A549 (cell line): ENCODE data around the gene CHSY3. TPM values are rescaled to one million over a fixed set of nuclear protein-coding genes. Genes with fewer than 3 reads are reported as not detected.

ENCODE experiments used
- ATAC-seq, 2 experiments: fragments of 200-7000 bp in 1 of 2; fragments of >200 bp in 1 of 2; cut with Nextera tagmentation in 1 of 2; cut with Tn5 transposase in 1 of 2; 3 replicates each; pipeline versions ENCODE4 v1.8.0 to v1.9.1; 2018 to 2020; ENCODE audit warnings: mild to moderate bottlenecking in 1 of 2, moderate library complexity in 1 of 2
- CTCF ChIA-PET: fragments of 300-600 bp; sonication (Branson Sonifier 250); formaldehyde crosslinking; extraction: SDS; loops from one replicate; lab custom pipeline; 2021; ENCODE audit warnings: antibody characterized with exemption, inconsistent platforms; lab: Yijun Ruan, JAX
- POLR2A ChIA-PET: fragments of 350-600 bp; formaldehyde crosslinking; extraction: SDS; loops from one replicate; lab custom pipeline; 2021; ENCODE audit warnings: antibody characterized with exemption, inconsistent platforms; lab: Yijun Ruan, JAX
- DNase-seq, 2 experiments: peaks; one replicate each; pipeline versions ENCODE4 v3.0.0 to v3.0.0-alpha.2; 2011 to 2016; ENCODE audit warnings: low read depth in 1 of 2, low spot score in 1 of 2
- FAIRE-seq: peaks from 2 replicates; lab custom pipeline; 2011; peaks lifted over from hg19 to GRCh38; lab: Jason Lieb, UNC
- H3K27ac ChIP-seq, 2 experiments: fragments of >200 bp; sonication (Bioruptor Twin); formaldehyde crosslinking; 3 replicates each; pipeline ENCODE4 v1.5.1; 2016 to 2017
- H3K4me1 ChIP-seq: fragments of >200 bp; sonication (Bioruptor Twin); formaldehyde crosslinking; 3 replicates; pipeline ENCODE4 v1.6.1; 2016
- H3K4me2 ChIP-seq: fragments of >200 bp; sonication (Bioruptor Twin); formaldehyde crosslinking; 3 replicates; pipeline ENCODE4 v1.6.1; 2016
- H3K4me3 ChIP-seq: fragments of >200 bp; sonication (Bioruptor Twin); formaldehyde crosslinking; 3 replicates; pipeline ENCODE4 v1.5.1; 2016
- H3K9me3 ChIP-seq: fragments of >200 bp; sonication (Bioruptor Twin); formaldehyde crosslinking; 3 replicates; pipeline ENCODE4 v1.6.1; 2016
- CBX2 ChIP-seq: fragments of 200-600 bp; sonication (generic); IDR thresholded peaks from 2 replicates; pipeline ENCODE4 v1.6.1; 2016; ENCODE audit warnings: low read depth, mild to moderate bottlenecking, borderline replicate concordance
- CHD2 ChIP-seq: fragments of 150-350 bp; IDR thresholded peaks from 2 replicates; pipeline ENCODE4 v1.6.1; 2014; ENCODE audit warnings: low read length; ENCODE audit not compliant: partially characterized antibody
- EP300 ChIP-seq, 2 experiments: fragments of >200 bp; sonication (Bioruptor Twin); formaldehyde crosslinking; IDR thresholded peaks; 2 replicates in 1 of 2; 3 replicates in 1 of 2; pipeline ENCODE4 v1.6.1; 2016 to 2017
- FOXS1 ChIP-seq: fragments of 250-450 bp; sonication (Bioruptor Pico); IDR thresholded peaks from 2 replicates; pipeline ENCODE4 v1.5.0; 2020; ENCODE audit warnings: mild to moderate bottlenecking, moderate library complexity
- GATA3 ChIP-seq: IDR thresholded peaks from 2 replicates; pipeline ENCODE4 v1.6.1; 2012; ENCODE audit warnings: borderline replicate concordance
- HOXB5 ChIP-seq: fragments of 250-450 bp; sonication (Bioruptor Pico); IDR thresholded peaks from 2 replicates; pipeline ENCODE4 v1.5.0; 2020; ENCODE audit warnings: mild to moderate bottlenecking, moderate library complexity
- KDM5A ChIP-seq: fragments of 200-600 bp; sonication (generic); IDR thresholded peaks from 2 replicates; pipeline ENCODE4 v1.6.1; 2016; ENCODE audit warnings: antibody characterized with exemption, mild to moderate bottlenecking
- MAZ ChIP-seq: fragments of 150-350 bp; IDR thresholded peaks from 2 replicates; pipeline ENCODE4 v1.6.1; 2014; ENCODE audit warnings: antibody characterized with exemption, low read depth, low read length, borderline replicate concordance
- RARB ChIP-seq: fragments of 250-450 bp; sonication (Bioruptor Pico); IDR thresholded peaks from 2 replicates; pipeline ENCODE4 v1.8.0; 2021; ENCODE audit warnings: mild to moderate bottlenecking, moderate library complexity
- RFX5 ChIP-seq: fragments of 450-650 bp; IDR thresholded peaks from 2 replicates; pipeline ENCODE4 v1.7.1; 2014; ENCODE audit warnings: antibody characterized with exemption, mild to moderate bottlenecking, moderate library complexity
- RNF2 ChIP-seq: fragments of 200-600 bp; sonication (generic); IDR thresholded peaks from 2 replicates; pipeline ENCODE4 v1.6.1; 2016; ENCODE audit warnings: low read depth, mild to moderate bottlenecking, antibody characterized with exemption, moderate library complexity, borderline replicate concordance
- ZC3H11A ChIP-seq: fragments of 450-650 bp; IDR thresholded peaks from 2 replicates; pipeline ENCODE4 v1.6.1; 2014; ENCODE audit warnings: antibody characterized with exemption, mild to moderate bottlenecking
- ZFP36 ChIP-seq: fragments of 450-650 bp; IDR thresholded peaks from 2 replicates; pipeline ENCODE4 v1.6.1; 2014; ENCODE audit warnings: borderline replicate concordance; ENCODE audit not compliant: partially characterized antibody
- ZNF302 ChIP-seq: fragments of 250-450 bp; sonication (Bioruptor Pico); IDR thresholded peaks from 2 replicates; pipeline ENCODE4 v1.9.0; 2021; ENCODE audit warnings: inconsistent platforms, mild to moderate bottlenecking, moderate library complexity
- WGBS: methylation state at CpG from one replicate; pipeline ENCODE4 v1.1.6; 2017; ENCODE audit errors: missing lambda C conversion rate; 5-methylcytosine and 5-hydroxymethylcytosine counted together
- polyA plus RNA-seq, 4 experiments: library from polyadenylated mRNA; depleted of rRNA in 3 of 4; stranded (reverse); fragments of >200 nt; fragmentation: RNase III in 1 of 4; extraction: RNeasy Plus Mini Kit Qiagen cat#74134 plus additional on column Dnase treatment in 1 of 4; gene quantifications; 2 replicates in 3 of 4; 3 replicates in 1 of 4; pipeline ENCODE4 v1.2.3, GENCODE V29; 2011 to 2017
- TF ChIP-seq, protein P1 (sequence below): fragments of >200 bp; sonication (Bioruptor Twin); formaldehyde crosslinking; IDR thresholded peaks from 3 replicates; pipeline ENCODE4 v1.6.1; 2016
- TF ChIP-seq, protein P2 (sequence below): IDR thresholded peaks from 2 replicates; pipeline ENCODE4 v1.6.1; 2012
- TF ChIP-seq, protein P3 (sequence below): fragments of >200 bp; sonication (Bioruptor Twin); formaldehyde crosslinking; IDR thresholded peaks from 3 replicates; pipeline ENCODE4 v1.5.1; 2016
- TF ChIP-seq, protein P4 (sequence below): fragments of 450-650 bp; IDR thresholded peaks from 2 replicates; pipeline ENCODE4 v1.6.1; 2014; ENCODE audit warnings: antibody characterized with exemption
- TF ChIP-seq, protein P5 (sequence below): IDR thresholded peaks from 2 replicates; pipeline ENCODE4 v1.6.1; 2012; ENCODE audit warnings: low read depth, borderline replicate concordance

Gene CHSY3
- polyA plus RNA-seq, 2 of the 4 experiments (the other 2 are of a cell fraction) = 0.06 to 0.12 TPM

DNA sequence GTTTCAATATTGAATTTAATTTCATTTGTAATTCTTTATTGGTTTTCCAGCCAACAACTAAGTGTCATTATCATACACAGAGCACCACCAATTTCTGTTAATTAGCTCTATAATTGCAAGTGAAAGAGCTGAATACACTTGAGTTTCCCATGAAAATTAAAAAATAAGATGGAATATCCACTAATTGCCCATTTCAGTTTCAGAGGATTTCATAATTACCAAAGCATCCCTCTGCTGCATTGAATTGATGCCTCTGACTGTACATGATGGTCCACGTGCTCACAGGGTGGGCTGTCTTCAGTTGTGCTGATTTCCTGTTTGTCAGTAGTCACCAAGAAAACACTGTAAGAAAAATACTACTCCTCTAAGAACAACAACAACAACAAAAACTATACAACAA lies 163.8 kb downstream of the CHSY3 start:
- Histone ChIP-seq H3K27ac (no peak overlapping the region), H3K4me2 (no peak overlapping the region), H3K4me3 (no peak overlapping the region), H3K9me3 (no peaks in the 10 kb centered on the region), H3K4me1 (no peaks in the 10 kb centered on the region)
- WGBS = 4% methylated on average over 1 of the region's 1 CpG
- ChIA-PET POLR2A (no interaction called here), CTCF (no interaction called here)
- ATAC-seq (no peak), DNase-seq (no peak), FAIRE-seq (no peak)
- TF ChIP-seq ZNF302 = no peak
- TF ChIP-seq, protein P1, sequence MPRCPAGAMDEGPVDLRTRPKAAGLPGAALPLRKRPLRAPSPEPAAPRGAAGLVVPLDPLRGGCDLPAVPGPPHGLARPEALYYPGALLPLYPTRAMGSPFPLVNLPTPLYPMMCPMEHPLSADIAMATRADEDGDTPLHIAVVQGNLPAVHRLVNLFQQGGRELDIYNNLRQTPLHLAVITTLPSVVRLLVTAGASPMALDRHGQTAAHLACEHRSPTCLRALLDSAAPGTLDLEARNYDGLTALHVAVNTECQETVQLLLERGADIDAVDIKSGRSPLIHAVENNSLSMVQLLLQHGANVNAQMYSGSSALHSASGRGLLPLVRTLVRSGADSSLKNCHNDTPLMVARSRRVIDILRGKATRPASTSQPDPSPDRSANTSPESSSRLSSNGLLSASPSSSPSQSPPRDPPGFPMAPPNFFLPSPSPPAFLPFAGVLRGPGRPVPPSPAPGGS = no peak
- no peak for TF ChIP-seq ZFP36
- TF ChIP-seq, protein P2, sequence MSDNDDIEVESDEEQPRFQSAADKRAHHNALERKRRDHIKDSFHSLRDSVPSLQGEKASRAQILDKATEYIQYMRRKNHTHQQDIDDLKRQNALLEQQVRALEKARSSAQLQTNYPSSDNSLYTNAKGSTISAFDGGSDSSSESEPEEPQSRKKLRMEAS = no peak
- TF ChIP-seq EP300 (IDR thresholded peaks at IDR 0.05) = no peak
- TF ChIP-seq, protein P3, sequence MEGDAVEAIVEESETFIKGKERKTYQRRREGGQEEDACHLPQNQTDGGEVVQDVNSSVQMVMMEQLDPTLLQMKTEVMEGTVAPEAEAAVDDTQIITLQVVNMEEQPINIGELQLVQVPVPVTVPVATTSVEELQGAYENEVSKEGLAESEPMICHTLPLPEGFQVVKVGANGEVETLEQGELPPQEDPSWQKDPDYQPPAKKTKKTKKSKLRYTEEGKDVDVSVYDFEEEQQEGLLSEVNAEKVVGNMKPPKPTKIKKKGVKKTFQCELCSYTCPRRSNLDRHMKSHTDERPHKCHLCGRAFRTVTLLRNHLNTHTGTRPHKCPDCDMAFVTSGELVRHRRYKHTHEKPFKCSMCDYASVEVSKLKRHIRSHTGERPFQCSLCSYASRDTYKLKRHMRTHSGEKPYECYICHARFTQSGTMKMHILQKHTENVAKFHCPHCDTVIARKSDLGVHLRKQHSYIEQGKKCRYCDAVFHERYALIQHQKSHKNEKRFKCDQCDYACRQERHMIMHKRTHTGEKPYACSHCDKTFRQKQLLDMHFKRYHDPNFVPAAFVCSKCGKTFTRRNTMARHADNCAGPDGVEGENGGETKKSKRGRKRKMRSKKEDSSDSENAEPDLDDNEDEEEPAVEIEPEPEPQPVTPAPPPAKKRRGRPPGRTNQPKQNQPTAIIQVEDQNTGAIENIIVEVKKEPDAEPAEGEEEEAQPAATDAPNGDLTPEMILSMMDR = no peak
- TF ChIP-seq RNF2 = no peak
- TF ChIP-seq FOXS1 (CRISPR knock-in tag) = no peak
- no peak for TF ChIP-seq GATA3
- TF ChIP-seq RARB (CRISPR knock-in tag) = no peak
- TF ChIP-seq, protein P4, sequence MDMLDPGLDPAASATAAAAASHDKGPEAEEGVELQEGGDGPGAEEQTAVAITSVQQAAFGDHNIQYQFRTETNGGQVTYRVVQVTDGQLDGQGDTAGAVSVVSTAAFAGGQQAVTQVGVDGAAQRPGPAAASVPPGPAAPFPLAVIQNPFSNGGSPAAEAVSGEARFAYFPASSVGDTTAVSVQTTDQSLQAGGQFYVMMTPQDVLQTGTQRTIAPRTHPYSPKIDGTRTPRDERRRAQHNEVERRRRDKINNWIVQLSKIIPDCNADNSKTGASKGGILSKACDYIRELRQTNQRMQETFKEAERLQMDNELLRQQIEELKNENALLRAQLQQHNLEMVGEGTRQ = no peak
- no peak for TF ChIP-seq HOXB5 (CRISPR knock-in tag)
- TF ChIP-seq KDM5A = no peak
- TF ChIP-seq CHD2 = no peak
- no peak for TF ChIP-seq CBX2

DNA sequence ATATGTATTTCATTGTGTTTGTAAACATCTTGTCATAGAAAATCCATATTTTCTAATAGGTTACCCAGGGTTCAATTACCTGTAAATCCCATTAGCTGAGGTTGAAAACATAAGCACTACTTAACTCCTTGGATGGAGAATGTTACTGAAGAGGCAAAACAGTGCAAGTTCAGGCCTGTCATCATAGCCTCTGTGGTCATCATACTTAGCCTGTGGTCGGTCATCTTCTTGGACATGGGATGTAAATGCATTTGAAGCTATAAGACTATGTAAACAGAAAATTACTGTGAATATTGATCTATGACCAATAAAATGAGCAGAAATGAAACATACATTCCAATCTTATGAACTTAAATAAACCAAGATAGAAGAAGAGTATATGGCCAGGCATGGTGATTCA lies 164.7 kb downstream of the CHSY3 start:
- H3K27ac ChIP-seq = no peak overlapping the region
- WGBS = 33% methylated on average over 1 of the region's 1 CpG
- TF ChIP-seq, protein P5, sequence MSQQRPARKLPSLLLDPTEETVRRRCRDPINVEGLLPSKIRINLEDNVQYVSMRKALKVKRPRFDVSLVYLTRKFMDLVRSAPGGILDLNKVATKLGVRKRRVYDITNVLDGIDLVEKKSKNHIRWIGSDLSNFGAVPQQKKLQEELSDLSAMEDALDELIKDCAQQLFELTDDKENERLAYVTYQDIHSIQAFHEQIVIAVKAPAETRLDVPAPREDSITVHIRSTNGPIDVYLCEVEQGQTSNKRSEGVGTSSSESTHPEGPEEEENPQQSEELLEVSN = no peak
- TF ChIP-seq MAZ = no peak
- TF ChIP-seq ZC3H11A = no peak
- no peak for TF ChIP-seq RFX5
- TF ChIP-seq RARB (CRISPR knock-in tag) = no peak
- TF ChIP-seq, protein P4 = no peak
- TF ChIP-seq, protein P1 = no peak
- no peaks in the 10 kb centered on the region for H3K9me3 ChIP-seq
- FAIRE-seq (no peak), DNase-seq (no peak), ATAC-seq (no peak)
- no peaks in the 10 kb centered on the region for H3K4me1 ChIP-seq
- POLR2A ChIA-PET = no interaction called here
- no peak overlapping the region for H3K4me2 ChIP-seq
- CTCF ChIA-PET = no interaction called here
- no peak overlapping the region for H3K4me3 ChIP-seq
